HG03457 (cell line): ENCODE data around the gene CAMK1D.
"Not testable (repeated sequence)": the region's sequence is repeated elsewhere in the genome, so short reads cannot be mapped to it uniquely, and the experiment has no call there.

Source experiments
- ATAC-seq: cut with Tn5 transposase; IDR thresholded peaks from one replicate; pipeline ENCODE4 v1.9.1; 2021; ENCODE audit warnings: moderate number of reproducible peaks; ENCODE audit not compliant: unreplicated experiment

CAMK1D gene

DNA sequence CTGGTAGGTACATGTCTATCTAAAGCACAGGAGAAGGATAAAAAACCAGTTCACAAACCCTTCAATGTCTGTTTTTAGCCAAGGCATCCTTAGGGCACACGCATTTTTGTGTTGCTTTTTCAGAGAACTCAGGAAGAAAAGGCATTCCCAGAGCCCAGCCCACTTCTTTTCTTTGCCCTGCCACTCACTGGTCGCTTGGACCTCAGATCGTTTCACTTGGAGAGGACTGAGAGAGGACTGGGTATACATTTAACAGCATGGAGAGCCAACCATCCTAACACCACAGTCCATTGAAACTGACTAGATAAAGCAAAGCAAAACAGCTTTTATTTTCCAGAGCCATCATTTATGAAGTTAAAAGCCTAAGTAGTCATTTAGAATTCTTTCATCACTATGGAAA, 194.2 kb downstream of the CAMK1D start:
- no peak for ATAC-seq

DNA sequence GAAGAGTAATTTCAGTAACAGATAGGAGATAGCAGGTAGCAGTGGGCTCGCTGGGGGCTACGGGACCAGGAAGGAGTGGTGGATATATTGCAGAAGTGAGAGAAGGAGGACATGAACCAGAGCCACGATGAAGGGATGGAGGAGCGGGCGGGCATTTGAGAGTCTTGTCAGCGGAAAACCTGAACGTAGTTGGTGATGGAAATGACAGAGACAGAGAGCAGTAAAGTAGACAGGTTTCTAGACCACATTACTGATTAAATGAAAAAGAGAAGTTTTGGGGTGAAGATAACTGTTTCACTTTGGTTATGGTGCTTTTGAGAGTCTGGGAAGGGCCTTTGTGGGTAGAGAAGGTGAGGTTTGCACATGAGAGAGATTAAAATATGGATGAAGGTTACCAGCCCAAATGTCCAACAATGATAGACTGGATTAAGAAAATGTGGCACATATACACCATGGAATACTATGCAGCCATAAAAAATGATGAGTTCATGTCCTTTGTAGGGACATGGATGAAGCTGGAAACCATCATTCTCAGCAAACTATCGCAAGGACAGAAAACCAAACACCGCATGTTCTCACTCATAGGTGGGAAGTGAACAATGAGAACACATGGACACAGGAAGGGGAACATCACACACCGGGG, 196.9 kb downstream of the CAMK1D start:
- ATAC-seq: not testable (repeated sequence)

DNA sequence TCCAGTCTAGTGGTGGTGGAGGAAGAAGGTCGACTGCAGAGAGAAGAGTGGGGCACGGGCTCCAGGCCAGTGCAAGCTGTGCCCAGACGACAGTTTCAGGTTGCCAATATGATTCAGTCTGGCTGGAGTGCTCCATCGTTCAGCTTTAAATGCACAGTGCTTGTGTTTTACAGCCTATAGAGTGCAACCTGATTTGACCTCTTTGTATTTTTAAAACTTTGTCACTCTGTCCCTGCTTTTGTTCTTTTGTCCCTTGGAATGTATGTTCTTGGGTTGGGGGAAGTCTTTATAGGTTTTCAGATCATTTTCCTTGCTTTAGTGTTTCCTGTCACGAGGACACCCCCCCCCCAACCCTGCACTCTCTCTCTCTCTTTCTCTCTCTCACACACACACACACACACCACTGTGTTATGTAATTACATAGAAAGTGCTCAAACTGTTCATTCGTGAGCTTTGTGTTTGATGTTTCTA, 198.0 kb downstream of the CAMK1D start:
- no peak for ATAC-seq

DNA sequence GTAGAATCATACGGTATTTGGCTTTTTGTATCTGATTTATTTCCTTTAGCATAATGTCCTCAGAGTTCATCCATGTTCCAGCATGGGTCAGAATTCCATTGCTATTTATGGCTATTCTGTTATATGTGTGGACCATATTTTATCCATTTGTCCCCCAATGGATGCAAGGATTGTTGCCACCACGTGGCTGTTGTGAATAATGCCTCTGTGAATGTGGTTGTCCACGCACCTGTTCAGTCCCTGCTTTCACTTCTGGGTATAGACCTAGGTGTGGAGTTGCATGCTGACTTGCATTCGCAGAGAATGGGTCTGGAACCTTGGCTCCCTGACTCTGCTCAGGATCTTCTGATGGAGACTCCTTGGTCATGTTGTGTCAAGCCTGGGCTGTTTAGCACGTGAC, 199.9 kb downstream of the CAMK1D start:
- ATAC-seq: no peak

DNA sequence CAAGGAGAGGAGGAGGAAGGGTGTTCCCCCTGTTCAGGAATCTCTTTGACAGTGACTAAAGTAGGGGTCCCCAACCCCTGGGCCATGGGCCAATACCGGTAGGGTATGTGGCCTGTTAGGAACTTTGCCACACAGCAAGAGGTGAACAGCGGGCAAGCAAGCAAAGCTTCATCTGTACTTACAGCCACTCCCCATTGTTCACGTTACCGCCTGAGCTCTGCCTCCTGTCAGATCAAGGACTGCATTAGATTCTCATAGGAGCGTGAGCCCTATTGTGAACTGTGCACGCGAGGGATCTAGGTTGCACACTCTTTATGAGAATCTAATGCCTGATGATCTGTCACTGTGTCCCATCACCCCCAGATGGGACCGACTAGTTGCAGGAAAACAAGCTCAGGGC, 201.6 kb downstream of the CAMK1D start:
- ATAC-seq: no peak

DNA sequence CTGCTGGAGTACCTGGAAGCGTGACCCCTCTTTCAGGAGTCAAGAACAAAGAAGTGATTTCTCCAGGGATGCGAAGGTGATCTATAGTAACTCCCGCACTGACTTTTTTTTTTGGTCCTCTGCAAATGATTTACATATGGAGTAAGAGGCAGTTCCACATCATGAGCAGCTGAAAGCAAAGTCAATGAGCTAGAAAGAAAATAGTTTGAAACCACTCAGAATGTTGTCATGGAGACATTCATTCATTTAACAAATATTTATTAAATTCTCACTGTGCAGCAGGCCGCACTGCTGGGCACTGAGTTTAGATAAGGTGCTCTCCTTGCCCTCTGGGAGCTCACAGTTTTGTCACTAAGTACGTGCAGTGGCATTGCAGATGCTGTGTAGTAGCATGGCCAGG, 206.7 kb downstream of the CAMK1D start:
- ATAC-seq: no peak

DNA sequence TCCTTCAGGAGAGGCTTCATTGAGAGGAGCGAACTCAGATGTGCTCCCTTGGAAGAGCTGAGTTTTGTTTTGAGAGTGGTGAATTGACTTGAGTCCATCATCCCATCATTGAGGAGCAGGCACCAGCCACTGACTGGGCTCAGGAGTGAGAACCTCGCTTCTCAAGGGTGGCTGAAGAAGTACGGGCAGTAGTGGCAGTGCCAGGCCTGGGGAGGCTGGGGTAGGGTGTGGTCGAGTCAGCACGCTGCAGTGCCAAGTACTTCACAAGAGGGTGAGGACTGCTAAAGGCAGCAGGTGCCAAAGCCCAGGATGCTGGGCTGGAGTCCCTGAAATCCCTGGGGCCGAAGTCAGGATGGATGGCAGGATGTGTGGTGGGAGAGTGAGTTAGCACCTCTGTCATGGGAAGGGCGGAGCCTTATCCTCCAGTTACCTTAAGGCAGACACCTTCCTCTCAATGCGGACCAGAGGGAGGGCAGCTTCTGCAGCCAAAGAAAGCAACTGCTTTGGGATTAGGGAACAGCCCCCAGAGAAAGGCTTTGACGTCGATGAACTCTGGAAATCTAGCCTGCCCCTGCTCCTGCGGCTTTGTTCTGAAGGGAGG, 210.3 kb downstream of the CAMK1D start:
- no peak for ATAC-seq

DNA sequence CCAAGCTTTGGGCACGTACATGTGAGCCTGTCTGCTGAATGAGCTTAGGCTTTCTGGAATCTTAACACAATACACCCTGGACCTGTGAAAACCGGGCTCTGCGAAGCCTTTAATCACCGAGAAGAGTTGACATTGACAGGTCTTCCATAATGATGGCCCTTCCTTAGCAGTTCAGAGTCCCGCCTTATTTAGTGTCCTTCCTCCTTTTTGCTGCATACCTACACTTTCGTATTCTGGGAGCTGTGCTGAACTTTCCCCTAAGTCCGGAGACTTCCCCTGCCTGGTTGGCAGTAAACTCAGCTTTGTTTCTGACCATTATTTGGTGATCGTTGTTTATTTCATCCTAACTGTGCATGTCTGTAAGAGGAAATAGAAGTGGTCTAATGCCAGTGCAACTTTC, 212.0 kb downstream of the CAMK1D start:
- no peak for ATAC-seq

DNA sequence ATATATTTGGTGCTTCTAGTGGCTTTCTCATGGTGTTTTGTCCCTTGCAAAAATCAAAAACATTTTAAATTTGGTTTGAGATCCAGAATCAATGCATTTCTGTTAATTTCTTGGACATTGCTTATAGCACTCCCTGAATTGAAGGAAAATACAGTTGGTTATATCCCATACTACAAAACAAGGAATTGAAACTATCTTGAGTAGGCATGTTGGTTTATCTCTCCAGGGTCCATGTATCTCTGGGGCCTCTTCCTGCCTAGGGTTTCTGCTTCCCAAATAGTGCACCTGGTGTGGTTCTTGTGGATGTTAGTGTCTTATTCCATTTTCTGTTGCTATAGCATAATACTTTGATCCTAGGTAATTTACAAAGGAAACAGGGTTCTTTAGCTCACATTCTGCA, 212.4 kb downstream of the CAMK1D start:
- no peak for ATAC-seq

DNA sequence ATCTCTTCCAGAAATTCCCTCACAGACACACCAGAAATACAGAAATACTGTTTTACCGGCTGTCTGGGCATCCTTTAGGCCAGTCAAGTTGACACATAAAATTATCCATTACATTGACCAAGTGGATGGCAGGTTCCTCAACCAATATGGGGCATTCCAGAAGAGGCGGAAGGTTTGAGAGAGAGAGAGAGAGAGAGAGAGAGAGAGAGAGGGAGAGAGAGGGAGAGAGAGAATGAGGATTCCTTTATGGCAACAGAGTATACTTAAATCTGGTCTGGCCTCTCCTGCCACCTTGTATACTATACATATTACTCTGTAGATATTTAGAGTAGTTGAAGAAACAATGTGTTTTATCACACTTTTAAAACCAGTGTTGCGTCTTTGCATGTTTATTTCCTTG, 214.1 kb downstream of the CAMK1D start:
- ATAC-seq: no peak

DNA sequence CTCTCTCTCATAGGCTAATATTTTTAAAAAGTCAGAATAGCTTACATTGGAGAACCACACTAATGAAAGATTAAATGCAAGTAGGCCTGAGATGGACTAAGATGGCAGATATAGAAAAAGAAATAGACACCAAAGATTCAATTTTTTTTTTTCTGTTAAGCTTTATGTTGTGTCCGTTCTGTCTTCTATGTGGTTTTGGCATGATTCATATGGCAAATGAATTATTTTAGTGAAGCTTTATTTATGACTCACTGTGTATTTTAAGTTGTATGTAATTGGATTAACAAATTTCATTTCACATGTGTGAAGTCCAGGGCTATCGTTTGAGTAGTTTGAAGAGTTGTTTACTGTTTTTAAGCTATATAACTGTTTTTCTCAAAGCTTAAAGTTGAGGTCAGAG, 214.8 kb downstream of the CAMK1D start:
- ATAC-seq: no peak

DNA sequence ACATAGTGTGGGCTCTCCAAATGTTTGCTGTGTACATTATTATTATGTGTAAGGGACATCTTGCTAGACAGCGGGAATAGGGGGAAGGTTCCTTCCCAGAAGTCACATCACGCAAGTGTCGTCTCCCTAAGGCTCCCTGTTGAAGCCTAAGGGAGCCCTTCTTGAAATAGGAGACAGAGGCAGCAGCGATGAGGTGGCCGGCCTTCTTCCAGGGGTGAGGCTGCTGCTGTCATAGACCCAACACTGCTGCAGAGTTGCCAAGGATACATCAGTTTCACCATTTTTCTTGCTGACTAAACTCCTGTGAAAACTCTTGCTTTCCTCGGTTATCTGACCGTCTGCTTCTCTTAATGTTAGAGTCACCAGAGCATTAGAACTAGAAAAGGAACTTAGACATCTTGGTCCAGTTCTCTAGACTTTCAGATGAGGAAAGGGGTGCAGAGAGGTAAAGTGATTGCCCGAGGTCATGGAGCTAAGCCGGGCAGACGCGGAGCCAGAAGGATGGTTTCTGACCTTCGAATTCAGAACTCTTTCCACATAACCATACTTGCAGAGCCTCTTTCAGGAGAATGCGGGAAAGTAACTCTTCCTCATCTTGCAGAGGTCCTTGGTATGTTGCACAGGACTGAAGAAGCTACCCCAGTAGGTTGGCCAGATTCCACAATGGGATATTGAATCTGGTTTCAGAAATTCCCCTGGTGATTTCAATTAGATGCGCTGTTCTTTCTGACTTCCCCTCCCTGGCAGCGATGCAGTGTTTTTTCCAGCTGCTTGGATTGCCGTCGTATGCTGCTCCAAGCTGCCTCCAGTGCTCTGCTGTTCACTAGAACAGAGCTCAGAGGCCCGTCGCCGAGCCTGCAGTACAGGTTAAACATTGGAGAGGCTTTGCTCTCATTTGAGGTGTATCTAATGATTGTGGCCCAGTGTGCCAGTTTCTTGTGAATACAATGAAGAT, 217.1 kb downstream of the CAMK1D start:
- no peak for ATAC-seq

DNA sequence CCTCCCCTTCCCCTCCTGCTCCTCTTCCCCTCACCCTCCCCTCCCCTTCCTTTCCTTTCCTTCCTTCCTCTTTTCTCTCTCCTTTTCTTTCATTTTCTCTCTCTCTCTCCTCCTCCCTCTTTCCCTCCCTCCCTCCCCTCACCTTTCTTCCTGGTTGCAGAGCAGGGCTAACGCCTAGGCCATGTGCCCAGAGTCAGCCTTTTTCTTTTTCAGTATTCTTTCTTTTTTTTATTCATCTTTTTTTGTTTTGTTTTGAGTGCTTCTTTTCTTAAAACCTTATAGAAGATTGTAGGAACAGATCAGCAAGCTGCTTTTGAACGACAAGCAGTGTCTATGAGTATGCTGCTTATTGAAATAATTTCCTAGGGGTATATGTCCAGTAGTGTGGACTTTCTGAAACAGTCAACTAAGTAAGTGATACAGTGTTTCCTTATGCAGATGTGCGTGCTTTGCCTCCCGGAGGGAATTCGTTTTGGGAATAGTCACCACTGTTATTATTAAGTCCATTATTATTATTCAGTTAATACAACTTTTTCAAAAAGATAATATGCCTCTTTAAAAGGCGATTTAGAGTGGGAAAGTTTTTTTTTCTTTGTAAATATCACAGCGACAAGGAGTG, 219.2 kb downstream of the CAMK1D start:
- no peak for ATAC-seq

DNA sequence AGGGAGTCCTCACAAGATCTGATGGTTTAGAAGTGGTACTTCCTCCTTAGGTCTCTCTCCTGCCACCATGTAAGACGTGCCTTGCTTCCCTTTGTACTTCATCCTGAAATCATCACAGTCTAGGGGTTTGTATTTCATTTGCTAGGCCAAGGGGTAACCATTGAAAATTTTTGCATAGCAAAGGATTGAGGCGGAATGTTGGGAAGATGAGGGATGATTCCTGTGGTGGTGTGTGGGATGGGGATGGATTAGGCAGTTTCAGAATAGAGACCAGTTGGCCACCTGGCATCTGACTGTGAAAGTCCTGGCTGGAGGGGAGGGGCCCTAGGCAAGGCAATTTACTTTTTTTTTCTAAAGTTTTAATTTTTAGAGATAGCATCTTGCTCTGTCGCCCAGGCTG, 222.9 kb downstream of the CAMK1D start:
- ATAC-seq: no peak

DNA sequence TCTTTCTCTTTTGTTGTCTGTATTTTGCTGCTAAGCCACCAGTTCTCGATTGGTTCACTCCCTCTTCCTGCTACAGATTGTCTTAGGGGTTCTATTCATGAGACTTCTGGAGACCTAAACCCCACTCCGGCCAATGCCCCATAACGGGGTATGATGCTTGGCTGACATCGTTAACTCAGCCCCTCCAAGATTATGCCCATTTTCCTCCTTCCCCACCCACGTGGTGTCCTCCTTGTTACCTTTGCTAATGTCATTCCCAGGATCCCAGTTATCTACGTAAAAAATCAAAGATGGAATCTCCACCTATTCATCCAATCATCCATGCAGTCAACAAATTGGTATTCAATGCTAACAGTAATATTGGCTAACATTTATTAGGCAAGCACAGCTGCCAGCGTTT, 228.3 kb downstream of the CAMK1D start:
- no peak for ATAC-seq

DNA sequence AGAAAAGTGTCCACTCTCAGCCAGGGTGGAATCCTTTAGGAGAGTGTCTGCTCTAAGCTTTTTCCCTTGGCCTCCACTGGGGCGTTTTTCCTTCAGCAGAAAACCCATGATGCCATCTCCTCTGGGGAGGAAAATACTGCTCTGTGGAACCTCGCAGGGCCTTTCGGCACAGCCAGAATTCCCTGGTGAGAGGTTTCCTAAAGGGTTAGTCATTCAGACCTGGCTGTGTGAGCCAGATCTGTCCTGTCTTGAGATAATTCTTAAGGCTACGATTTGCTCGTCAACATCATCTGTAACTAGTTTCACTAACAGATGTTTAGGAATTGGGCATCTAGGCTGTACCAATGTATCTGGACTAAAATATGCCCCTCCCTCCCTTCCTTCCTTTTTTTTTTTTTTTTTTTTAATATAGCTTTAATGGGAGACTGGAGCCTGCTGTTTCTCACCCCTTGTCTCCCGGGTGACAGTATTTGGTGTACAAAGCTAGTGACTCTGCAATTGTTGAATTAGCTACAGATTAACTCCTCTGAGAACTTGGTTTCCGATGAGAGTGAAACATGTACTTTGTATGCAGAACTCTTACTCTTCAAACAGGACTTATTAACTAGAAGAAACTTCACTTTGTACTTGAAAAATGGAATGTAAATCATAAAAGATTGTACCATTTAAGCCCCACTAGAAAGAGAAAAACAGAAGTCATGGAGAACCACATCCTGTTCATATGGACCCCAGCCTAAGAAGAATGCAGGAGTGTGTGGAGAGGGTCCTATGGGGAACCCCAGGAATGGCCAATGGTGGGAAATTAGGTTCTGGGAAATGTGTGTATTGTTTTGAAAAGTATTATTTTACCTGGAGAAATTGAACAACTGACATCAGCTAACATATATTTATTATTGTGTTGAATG, 230.9 kb downstream of the CAMK1D start:
- ATAC-seq: no peak

DNA sequence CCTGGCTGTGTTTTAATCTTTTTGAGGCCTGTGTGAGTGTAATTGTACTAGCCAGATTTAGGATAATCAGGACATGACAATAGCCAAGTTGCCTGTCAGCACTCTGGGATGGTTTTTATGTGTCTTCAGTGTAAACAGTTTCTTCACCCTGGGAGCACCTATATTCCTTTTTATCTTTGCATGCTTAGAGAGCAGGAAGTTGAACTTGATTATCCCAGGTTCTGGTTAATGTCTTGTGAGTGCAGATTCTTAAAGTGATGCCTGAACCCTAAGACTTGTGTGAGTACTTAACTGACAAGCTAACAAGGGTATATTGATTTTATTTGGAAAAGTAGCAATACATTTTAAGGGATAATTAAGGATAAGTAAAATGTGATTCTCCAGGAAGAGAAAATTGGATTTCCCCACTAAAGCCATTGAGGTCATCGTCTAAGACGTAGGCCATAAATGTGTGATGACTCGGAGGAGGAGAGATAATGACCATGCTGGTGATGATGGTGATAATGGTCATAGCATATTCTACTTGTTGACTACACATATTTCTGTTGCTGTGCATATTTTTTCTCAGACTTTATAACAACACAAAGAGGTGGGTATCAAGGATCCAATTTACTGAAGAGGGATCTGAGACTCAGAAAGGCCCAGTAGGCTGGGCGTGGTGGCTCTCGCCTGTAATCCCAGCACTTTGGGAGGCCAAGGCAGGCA, 234.7 kb downstream of the CAMK1D start:
- no peak for ATAC-seq

DNA sequence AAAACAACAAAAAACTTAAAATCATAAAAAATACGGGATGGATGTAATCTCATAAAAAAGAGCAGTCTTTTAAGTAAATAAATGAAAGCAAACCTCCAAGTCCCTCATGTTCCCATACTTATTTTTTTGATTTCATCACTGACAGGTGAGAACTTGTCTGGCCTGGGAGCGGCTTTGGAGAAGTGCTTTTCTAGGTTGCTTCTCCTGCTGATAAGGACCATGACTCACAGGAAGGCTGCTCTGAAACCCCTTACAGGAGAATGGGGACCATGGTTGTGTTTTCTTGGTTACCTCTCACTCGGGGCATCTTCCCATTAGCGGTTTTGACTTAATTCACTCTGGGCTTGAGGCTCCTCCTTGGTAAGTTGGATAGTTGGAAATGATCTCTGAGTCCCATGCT, 237.4 kb downstream of the CAMK1D start:
- no peak for ATAC-seq

DNA sequence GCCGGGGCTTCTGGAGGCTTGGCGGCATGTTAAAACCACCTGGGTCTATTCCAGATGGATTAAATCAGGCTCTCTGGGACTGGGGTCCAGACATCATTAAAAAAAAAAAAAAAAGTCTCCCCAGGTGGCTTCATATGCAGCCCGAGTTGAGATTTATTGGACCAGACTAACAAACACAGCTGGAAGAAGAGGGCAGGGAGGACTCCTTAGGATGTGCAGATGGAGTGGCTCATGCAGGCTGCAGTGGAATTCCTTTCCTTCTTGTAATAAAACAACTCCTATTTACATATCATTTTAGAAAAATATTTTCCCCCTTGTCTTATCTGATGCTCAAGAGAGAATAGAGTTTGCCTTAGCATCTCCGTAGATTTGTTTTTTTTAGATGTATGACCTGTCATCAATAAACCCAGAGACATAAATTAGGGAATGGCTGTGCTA, 238.1 kb downstream of the CAMK1D start:
- ATAC-seq: no peak
